H1 (cell line): ENCODE data around the gene FRMD5. TPM values are rescaled to one million over a fixed set of nuclear protein-coding genes. Genes with fewer than 3 reads are reported as not detected.

Experiments used
- CHD7 ChIP-seq: fragments of 300-600 bp; sonication (generic); IDR thresholded peaks from 2 replicates; pipeline ENCODE4 v1.7.1; 2012; ENCODE audit warnings: low read length, moderate library complexity, mild to moderate bottlenecking, inconsistent platforms; ENCODE audit not compliant: insufficient replicate concordance
- CTCF ChIP-seq, 3 experiments: IDR thresholded peaks; 1 replicate in 2 of 3; 2 replicates in 1 of 3; pipeline versions ENCODE4 v1.5.1 to v1.6.1; 2011; ENCODE audit warnings: low read length in 3 of 3, mild to moderate bottlenecking in 3 of 3, inconsistent platforms in 2 of 3, low read depth in 1 of 3, moderate library complexity in 1 of 3; ENCODE audit not compliant: insufficient read depth in 1 of 3; ENCODE audit errors: control extremely low read depth in 1 of 3
- MAX ChIP-seq: IDR thresholded peaks from 2 replicates; pipeline ENCODE4 v1.6.1; 2012; ENCODE audit warnings: inconsistent platforms
- RAD21 ChIP-seq, 2 experiments: IDR thresholded peaks in 1 of 2; conservative IDR thresholded peaks in 1 of 2; 2 replicates each; pipeline ENCODE4 v1.6.1; 2011; ENCODE audit warnings: low read depth in 2 of 2, low read length in 2 of 2, improper control_type of control experiment in 1 of 2, inconsistent platforms in 1 of 2, mild to moderate bottlenecking in 1 of 2, moderate library complexity in 1 of 2
- RXRA ChIP-seq: IDR thresholded peaks from 2 replicates; pipeline ENCODE4 v1.6.1; 2011; ENCODE audit warnings: low read depth, mild to moderate bottlenecking, low read length, moderate library complexity; ENCODE audit not compliant: insufficient read depth
- SAP30 ChIP-seq: fragments of 300-600 bp; sonication (generic); IDR thresholded peaks from 2 replicates; pipeline ENCODE4 v1.7.1; 2012; ENCODE audit warnings: low read length, moderate library complexity, mild to moderate bottlenecking, inconsistent platforms; ENCODE audit not compliant: insufficient read depth, insufficient replicate concordance
- SP2 ChIP-seq: IDR thresholded peaks from 2 replicates; pipeline ENCODE4 v1.6.1; 2012; ENCODE audit warnings: mild to moderate bottlenecking, low read length, inconsistent platforms
- polyA plus RNA-seq, 7 experiments: library from polyadenylated mRNA; depleted of rRNA in 3 of 7; stranded (reverse) in 5 of 7; unstranded in 2 of 7; fragments of >200 nt in 5 of 7; fragments of 200-250 nt in 2 of 7; gene quantifications; 1 replicate in 5 of 7; 2 replicates in 1 of 7; 4 replicates in 1 of 7; pipeline versions ENCODE4 v1.2.1 to v1.2.3, GENCODE V29; 2011 to 2013; ENCODE audit warnings: missing spikeins in 2 of 7, mixed read lengths in 2 of 7
- total RNA-seq: library from RNA; stranded (reverse); fragmentation: NEBNext Ultra II Directional; extraction: Animal tissue kit (Norgen Biotek cat#: 25700); gene quantifications from 2 replicates; pipeline ENCODE4 v1.2.1, GENCODE V29; 2021

FRMD5 gene
- total and polyA plus RNA-seq, 2 of the 8 experiments (the other 6 are each of a cell fraction or from before 2014, with no cell fraction given), result 10.1 to 12.6 TPM

GRCh38 chr15:43903864-43904290 lies 291.2 kb downstream of the FRMD5 start (continued):
- TF ChIP-seq CHD7 (no peak), RAD21 (IDR thresholded peaks at IDR 0.05 in 1 of 2, conservative IDR thresholded peaks at IDR 0.05 in 1 of 2; ENCODE audit: low read depth in 2 of 2, low read length in 2 of 2) (peak; percentile 99), SAP30 (no peak), MAX (peak; percentile 73), RXRA (0 out of 2 replicates have a peak, but pooled peaks have one; percentile 75), CTCF (IDR thresholded peaks at IDR 0.05; ENCODE audit: control extremely low read depth in 1 of 3, insufficient read depth in 1 of 3, low read depth in 1 of 3, low read length in 3 of 3) (peak; percentile 69 to 94 (median 84)), SP2 (no peak)
